Choroid plexus epithelial cell (primary cell): ENCODE results near the gene ARHGEF19.

Source experiments
- DNase-seq: peaks from one replicate; pipeline ENCODE4 v3.0.0-alpha.2; 2010; ENCODE audit warnings: low read depth
- H3K4me3 ChIP-seq: 2 replicates; pipeline ENCODE4 v1.5.1; 2011; ENCODE audit warnings: low read depth, mild to moderate bottlenecking, control low read depth, low read length, moderate library complexity
- CTCF ChIP-seq: conservative IDR thresholded peaks from 2 replicates; pipeline ENCODE4 v1.5.1; 2011; ENCODE audit warnings: low read depth, mild to moderate bottlenecking, control low read depth, inconsistent platforms, low read length, moderate library complexity

The ARHGEF19 gene

GRCh38 chr1:16195518-16195905, 16.9 kb downstream of the ARHGEF19 start:
- no peak for DNase-seq
- no peak for TF ChIP-seq CTCF
- no peak overlapping the region for H3K4me3 ChIP-seq

GRCh38 chr1:16191916-16192546, 20.4 kb downstream of the ARHGEF19 start:
- no peak for DNase-seq
- no peak for TF ChIP-seq CTCF
- H3K4me3 ChIP-seq, result no peak overlapping the region

GRCh38 chr1:16191309-16191708, 21.1 kb downstream of the ARHGEF19 start:
- no peak for TF ChIP-seq CTCF
- no peak overlapping the region for H3K4me3 ChIP-seq
- no peak for DNase-seq

GRCh38 chr1:16189921-16190621, 22.4 kb downstream of the ARHGEF19 start:
- TF ChIP-seq CTCF, result no peak
- DNase-seq, result no peak
- H3K4me3 ChIP-seq, result no peak overlapping the region

GRCh38 chr1:16189003-16189402, 23.4 kb downstream of the ARHGEF19 start:
- TF ChIP-seq CTCF, result no peak
- no peak overlapping the region for H3K4me3 ChIP-seq
- DNase-seq, result peak; percentile 34

GRCh38 chr1:16187748-16188401, 24.6 kb downstream of the ARHGEF19 start:
- H3K4me3 ChIP-seq, result no peak overlapping the region
- DNase-seq, result peak; percentile 85

More at GRCh38 chr1:16187748-16188401, 24.6 kb downstream of the ARHGEF19 start:
- peak; percentile 99 for TF ChIP-seq CTCF
